IMR-90 (cell line): ENCODE data around the gene SLC7A6OS. TPM values are rescaled to one million over a fixed set of nuclear protein-coding genes. Genes with fewer than 3 reads are reported as not detected.

Experiments
- ATAC-seq: fragments of 200-7000 bp; cut with Tn5 transposase; 2 replicates; pipeline ENCODE4 v1.9.1; 2020; ENCODE audit warnings: low read depth, mild to moderate bottlenecking, moderate library complexity
- BruUV-seq: library from RNA; stranded (reverse); fragments of 400-500 nt; replicated peaks from 2 replicates; lab custom pipeline; 2021; lab: Mats Ljungman, UMichigan
- CTCF ChIA-PET: fragments of 300-600 bp; formaldehyde crosslinking; extraction: SDS; loops from one replicate; lab custom pipeline; 2021; ENCODE audit warnings: antibody characterized with exemption; lab: Yijun Ruan, JAX
- POLR2A ChIA-PET: fragments of 300-600 bp; sonication (Branson Sonifier 250); formaldehyde crosslinking; loops from one replicate; lab custom pipeline; 2022; ENCODE audit warnings: antibody characterized with exemption; ENCODE audit not compliant: unreplicated experiment; lab: Charles Lee
- DNase-seq: peaks from one replicate; pipeline ENCODE4 v3.0.0; 2013
- H2AFZ ChIP-seq: replicated peaks from 2 replicates; pipeline ENCODE3; 2013; ENCODE audit warnings: low read length, mild to moderate bottlenecking; ENCODE audit not compliant: poor library complexity
- H2AK5ac ChIP-seq: 2 replicates; pipeline ENCODE4 v1.6.1; 2013; ENCODE audit warnings: low read depth, low read length, inconsistent platforms
- H2AK9ac ChIP-seq: replicated peaks from 2 replicates; pipeline ENCODE3; 2013; ENCODE audit warnings: mild to moderate bottlenecking, low read depth, low read length, moderate library complexity; ENCODE audit not compliant: poor library complexity
- H2BK120ac ChIP-seq: 2 replicates; pipeline ENCODE4 v1.6.1; 2013; ENCODE audit warnings: low read depth, low read length, inconsistent platforms
- H2BK15ac ChIP-seq: 3 replicates; pipeline ENCODE4 v1.6.1; 2013; ENCODE audit warnings: low read depth, low read length, inconsistent platforms
- H2BK20ac ChIP-seq: 2 replicates; pipeline ENCODE4 v1.6.1; 2013; ENCODE audit warnings: low read depth, mild to moderate bottlenecking, inconsistent platforms, low read length, moderate library complexity
- H2BK5ac ChIP-seq: 2 replicates; pipeline ENCODE4 v1.6.1; 2013; ENCODE audit warnings: mild to moderate bottlenecking, low read depth, low read length, inconsistent platforms; ENCODE audit not compliant: poor library complexity, severe bottlenecking
- H3K14ac ChIP-seq: replicated peaks from 2 replicates; pipeline ENCODE4 v1.6.1; 2013; ENCODE audit warnings: low read depth, low read length, inconsistent platforms
- H3K18ac ChIP-seq: 2 replicates; pipeline ENCODE4 v1.6.1; 2013; ENCODE audit warnings: low read depth, low read length, control low read depth
- H3K23ac ChIP-seq: 2 replicates; pipeline ENCODE4 v1.6.1; 2013; ENCODE audit warnings: low read depth, low read length, inconsistent platforms
- H3K27ac ChIP-seq: 2 replicates; pipeline ENCODE4 v1.5.1; 2013; ENCODE audit warnings: mild to moderate bottlenecking, control low read depth, low read length; ENCODE audit not compliant: insufficient read depth
- H3K27me3 ChIP-seq: 2 replicates; pipeline ENCODE4 v1.6.1; 2013; ENCODE audit warnings: low read length; ENCODE audit not compliant: control insufficient read depth, insufficient read depth
- H3K36me3 ChIP-seq: 2 replicates; pipeline ENCODE4 v1.6.1; 2013; ENCODE audit warnings: low read length, mixed read lengths; ENCODE audit not compliant: control insufficient read depth, insufficient read depth
- H3K4ac ChIP-seq: 2 replicates; pipeline ENCODE4 v1.6.1; 2013; ENCODE audit warnings: low read depth, low read length, inconsistent platforms
- H3K4me1 ChIP-seq: 2 replicates; pipeline ENCODE4 v1.6.1; 2013; ENCODE audit warnings: low read length, mixed read lengths; ENCODE audit not compliant: control insufficient read depth, insufficient read depth
- H3K4me2 ChIP-seq: 2 replicates; pipeline ENCODE4 v1.6.1; 2013; ENCODE audit warnings: low read depth, mild to moderate bottlenecking, control low read depth, low read length, moderate library complexity
- H3K4me3 ChIP-seq: 2 replicates; pipeline ENCODE4 v1.5.1; 2013; ENCODE audit warnings: low read depth, mild to moderate bottlenecking, control low read depth, low read length, moderate library complexity; ENCODE audit not compliant: insufficient read depth
- H3K56ac ChIP-seq: 2 replicates; pipeline ENCODE4 v1.6.1; 2013; ENCODE audit warnings: low read length, inconsistent platforms; ENCODE audit not compliant: insufficient read depth; ENCODE audit errors: extremely low read depth
- H3K79me1 ChIP-seq, 2 experiments: 2 replicates each; pipeline ENCODE4 v1.6.1; 2013; ENCODE audit warnings: low read length in 2 of 2, inconsistent platforms in 1 of 2, low read depth in 1 of 2
- H3K9ac ChIP-seq: 2 replicates; pipeline ENCODE4 v1.6.1; 2013; ENCODE audit warnings: low read depth, low read length, control low read depth
- H3K9me1 ChIP-seq: 2 replicates; pipeline ENCODE4 v1.6.1; 2013; ENCODE audit warnings: low read length, inconsistent platforms; ENCODE audit not compliant: insufficient read depth
- H3K9me3 ChIP-seq: 2 replicates; pipeline ENCODE4 v1.6.1; 2013; ENCODE audit warnings: low read length; ENCODE audit not compliant: control insufficient read depth, insufficient read depth
- H4K20me1 ChIP-seq: 2 replicates; pipeline ENCODE4 v1.6.1; 2013; ENCODE audit warnings: low read length, inconsistent platforms; ENCODE audit not compliant: insufficient read depth
- H4K5ac ChIP-seq: 2 replicates; pipeline ENCODE4 v1.6.1; 2013; ENCODE audit warnings: mild to moderate bottlenecking, low read depth, low read length, control low read depth
- H4K8ac ChIP-seq, 2 experiments: 2 replicates each; pipeline ENCODE4 v1.6.1; 2013; ENCODE audit warnings: low read depth in 2 of 2, low read length in 2 of 2, control low read depth in 1 of 2, inconsistent platforms in 1 of 2
- H4K91ac ChIP-seq: 2 replicates; pipeline ENCODE4 v1.6.1; 2013; ENCODE audit warnings: low read depth, low read length, inconsistent platforms; ENCODE audit not compliant: insufficient read depth
- BHLHE40 ChIP-seq: fragments of 150-350 bp; IDR thresholded peaks from 2 replicates; pipeline ENCODE4 v1.6.1; 2016; ENCODE audit warnings: mild to moderate bottlenecking, low read depth, low read length
- CEBPB ChIP-seq: IDR thresholded peaks from 2 replicates; pipeline ENCODE4 v1.6.1; 2012; ENCODE audit warnings: low read depth, low read length, improper control_type of control experiment
- CHD1 ChIP-seq: IDR thresholded peaks from 2 replicates; pipeline ENCODE4 v1.6.1; 2012; ENCODE audit warnings: low read depth, low read length, improper control_type of control experiment
- CTCF ChIP-seq: conservative IDR thresholded peaks from 2 replicates; pipeline ENCODE4 v1.5.1; 2012; ENCODE audit warnings: mild to moderate bottlenecking, low read depth, low read length, improper control_type of control experiment
- FOS ChIP-seq: fragments of 150-350 bp; IDR thresholded peaks from 2 replicates; pipeline ENCODE4 v1.6.1; 2016; ENCODE audit warnings: low read depth, low read length
- MAFK ChIP-seq: IDR thresholded peaks from 2 replicates; pipeline ENCODE4 v1.6.1; 2012; ENCODE audit warnings: low read depth, low read length, improper control_type of control experiment
- MAZ ChIP-seq: IDR thresholded peaks from 2 replicates; pipeline ENCODE4 v1.6.1; 2012; ENCODE audit warnings: low read depth, mild to moderate bottlenecking, low read length, improper control_type of control experiment, moderate library complexity, borderline replicate concordance
- NFE2L2 ChIP-seq: fragments of 150-350 bp; IDR thresholded peaks from 2 replicates; pipeline ENCODE4 v1.6.1; 2016; ENCODE audit warnings: low read depth, mild to moderate bottlenecking, low read length
- POLR2A ChIP-seq: IDR thresholded peaks from 2 replicates; pipeline ENCODE4 v1.6.1; 2012; ENCODE audit warnings: mild to moderate bottlenecking, low read depth, low read length
- RAD21 ChIP-seq: IDR thresholded peaks from 2 replicates; pipeline ENCODE4 v1.6.1; 2012; ENCODE audit warnings: low read length, improper control_type of control experiment
- RCOR1 ChIP-seq: IDR thresholded peaks from 2 replicates; pipeline ENCODE4 v1.6.1; 2012; ENCODE audit warnings: mild to moderate bottlenecking, low read length, improper control_type of control experiment; ENCODE audit not compliant: insufficient replicate concordance
- SMC3 ChIP-seq: fragments of 150-350 bp; IDR thresholded peaks from 2 replicates; pipeline ENCODE4 v1.6.1; 2016; ENCODE audit warnings: low read depth, mild to moderate bottlenecking, antibody characterized with exemption, low read length, moderate library complexity
- USF2 ChIP-seq: fragments of 150-350 bp; IDR thresholded peaks from 2 replicates; pipeline ENCODE4 v1.6.1; 2017; ENCODE audit warnings: mild to moderate bottlenecking, antibody characterized with exemption, low read length, low read depth
- WGBS, 2 experiments: methylation state at CpG; one replicate each; pipeline versions ENCODE4 v1.1.5 to v1.1.7; 2013; ENCODE audit warnings: missing lambda C conversion rate in 2 of 2; ENCODE audit not compliant: insufficient read length in 1 of 2; ENCODE audit errors: extremely low coverage in 2 of 2; 5-methylcytosine and 5-hydroxymethylcytosine counted together
- dilution Hi-C: fragments of 300-500 bp; cut with HindIII; formaldehyde crosslinking; loops from one replicate; pipeline ENCODE4 v1.14.3; 2018; ENCODE audit warnings: low sequenced_read_pairs; ENCODE audit not compliant: unreplicated experiment
- in situ Hi-C: fragments of 300-500 bp; cut with MboI; formaldehyde crosslinking; loops from 3 replicates; pipeline ENCODE4 v1.14.3; 2019; ENCODE audit warnings: low sequenced_read_pairs, inconsistent platforms, mixed read lengths
- intact Hi-C: fragments of 100-400 bp; cut with micrococcal nuclease; formaldehyde crosslinking; loops from 2 replicates; pipeline ENCODE4 v1.10.0; 2022
- polyA plus RNA-seq, 3 experiments: library from polyadenylated mRNA; depleted of rRNA; stranded (reverse); fragments of >200 nt; gene quantifications; 2 replicates each; pipeline ENCODE4 v1.2.3, GENCODE V29; 2012; ENCODE audit warnings: low replicate concordance in 1 of 3
- total RNA-seq: library from RNA; depleted of rRNA; stranded (reverse); fragments of >200 nt; gene quantifications from 2 replicates; pipeline ENCODE4 v1.2.3, GENCODE V29; 2012

Gene SLC7A6OS
- total and polyA plus RNA-seq, 2 of the 4 experiments (the other 2 are of a cell fraction): 6.8 to 8.4 TPM

GRCh38 chr16:68255712-68256111 is 55.0 kb downstream of the SLC7A6OS start:
- Histone ChIP-seq H2BK15ac (no peak overlapping the region), H4K5ac (no peak overlapping the region), H3K9me1 (no peaks in the 10 kb centered on the region), H3K9me3 (no peaks in the 10 kb centered on the region), H3K36me3 (peaks cover 29% of the 10 kb centered on the region), H3K4ac (no peak overlapping the region), H3K9ac (no peak overlapping the region), H4K20me1 (no peaks in the 10 kb centered on the region), H3K27me3 (no peaks in the 10 kb centered on the region), H2BK120ac (no peak overlapping the region), H4K91ac (no peak overlapping the region), H2AFZ (no peak overlapping the region), H3K4me3 (no peak overlapping the region), H3K14ac (no peak overlapping the region), H3K18ac (no peak overlapping the region), H4K8ac (no peak overlapping the region), H3K79me1 (peaks cover 0 to 12% of the 10 kb centered on the region in 2 experiments; a peak in 1 of 4 replicates), H2AK9ac (no peak overlapping the region), H3K27ac (no peak overlapping the region), H3K4me1 (peaks cover 13% of the 10 kb centered on the region), H3K56ac (no peak overlapping the region), H3K4me2 (no peak overlapping the region), H2BK20ac (no peak overlapping the region), H3K23ac (no peak overlapping the region), H2AK5ac (no peak overlapping the region), H2BK5ac (no peak overlapping the region)
- intact Hi-C loops: no loop called here
- 97% methylated on average over 7 of the region's 18 CpGs; no CpG with 5 or more reads in 1 of the 2 experiments for WGBS, 2 experiments
- ChIA-PET CTCF (no interaction called here), POLR2A (no interaction called here)
- TF ChIP-seq USF2 (no peak), NFE2L2 (no peak), MAZ (no peak), SMC3 (no peak), RAD21 (no peak), CHD1 (no peak), CTCF (no peak), POLR2A (no peak), RCOR1 (no peak), BHLHE40 (no peak), MAFK (no peak), CEBPB (no peak), FOS (no peak)
- ATAC-seq (no peak), DNase-seq (no peak)
- no TSS peak for BruUV-seq
- dilution Hi-C loops: no loop called here
- in situ Hi-C loops: no loop called here
